Urinary bladder (tissue), 4 donors: Measurements from ENCODE around the gene PFDN2. TPM values are rescaled to one million over a fixed set of nuclear protein-coding genes. Genes with fewer than 3 reads are reported as not detected.
"Not testable (repeated sequence)": the region's sequence is repeated elsewhere in the genome, so short reads cannot be mapped to it uniquely, and the experiment has no call there.

ENCODE experiments used
- DNase-seq: peaks from one replicate; pipeline ENCODE4 v3.0.0-alpha.2; 2015; ENCODE audit errors: extremely low spot score
- H3K27ac ChIP-seq: one replicate; pipeline ENCODE4 v1.5.1; 2013; ENCODE audit warnings: low read depth, mild to moderate bottlenecking, moderate library complexity
- H3K36me3 ChIP-seq: one replicate; pipeline ENCODE4 v1.6.1; 2013; ENCODE audit warnings: mild to moderate bottlenecking, moderate library complexity; ENCODE audit not compliant: insufficient read depth
- H3K4me1 ChIP-seq: one replicate; pipeline ENCODE4 v1.6.1; 2013; ENCODE audit warnings: mild to moderate bottlenecking, moderate library complexity; ENCODE audit not compliant: insufficient read depth
- H3K4me3 ChIP-seq: one replicate; pipeline ENCODE4 v1.5.1; 2013; ENCODE audit warnings: low read depth, low read length
- whole genome bisulfite sequencing: extraction: QIAGEN DNeasy Blood & Tissue Kit; methylation state at CpG from one replicate; pipeline ENCODE4 v1.1.7; 2013; 5-methylcytosine and 5-hydroxymethylcytosine counted together
- polyA plus RNA-seq: library from polyadenylated mRNA; stranded (reverse); fragments of 200-250 nt; gene quantifications from one replicate; pipeline ENCODE4 v1.2.3, GENCODE V29; 2013
- total RNA-seq: library from RNA; depleted of rRNA; stranded (reverse); fragments of >200 nt; gene quantifications from one replicate; pipeline ENCODE4 v1.2.3, GENCODE V29; 2014
- donor health status: healthy with polysubstance abuse.
- donor health status: healthy.

Gene PFDN2
- total and polyA plus RNA-seq, 2 donors, result 9.8 to 108 TPM

DNA sequence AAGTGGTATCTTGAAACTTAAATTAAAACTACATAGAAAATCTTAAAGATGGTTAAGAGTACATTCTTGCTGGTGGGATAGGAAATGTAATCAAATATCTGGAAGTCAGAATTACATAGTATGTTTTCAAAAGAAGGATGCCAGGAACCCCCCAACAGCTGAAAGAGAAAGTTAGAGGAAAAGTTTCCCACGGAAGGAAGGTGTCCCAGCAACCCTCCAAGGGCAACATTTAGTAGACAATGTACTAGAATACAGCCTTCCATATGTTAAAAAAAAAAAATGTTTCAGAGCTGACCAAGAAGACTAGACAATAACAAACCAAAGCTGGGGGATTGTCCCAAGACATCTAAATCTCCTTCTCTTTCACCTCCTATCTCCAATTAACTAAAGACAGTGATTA, 12.4 kb upstream of the PFDN2 start:
- Histone ChIP-seq H3K27ac (no peak overlapping the region), H3K4me3 (no peak overlapping the region), H3K4me1 (no peaks in the 10 kb centered on the region), H3K36me3 (peaks cover 7% of the 10 kb centered on the region)
- 52% methylated on average over 1 of the region's 1 CpG for WGBS
- no peak for DNase-seq

DNA sequence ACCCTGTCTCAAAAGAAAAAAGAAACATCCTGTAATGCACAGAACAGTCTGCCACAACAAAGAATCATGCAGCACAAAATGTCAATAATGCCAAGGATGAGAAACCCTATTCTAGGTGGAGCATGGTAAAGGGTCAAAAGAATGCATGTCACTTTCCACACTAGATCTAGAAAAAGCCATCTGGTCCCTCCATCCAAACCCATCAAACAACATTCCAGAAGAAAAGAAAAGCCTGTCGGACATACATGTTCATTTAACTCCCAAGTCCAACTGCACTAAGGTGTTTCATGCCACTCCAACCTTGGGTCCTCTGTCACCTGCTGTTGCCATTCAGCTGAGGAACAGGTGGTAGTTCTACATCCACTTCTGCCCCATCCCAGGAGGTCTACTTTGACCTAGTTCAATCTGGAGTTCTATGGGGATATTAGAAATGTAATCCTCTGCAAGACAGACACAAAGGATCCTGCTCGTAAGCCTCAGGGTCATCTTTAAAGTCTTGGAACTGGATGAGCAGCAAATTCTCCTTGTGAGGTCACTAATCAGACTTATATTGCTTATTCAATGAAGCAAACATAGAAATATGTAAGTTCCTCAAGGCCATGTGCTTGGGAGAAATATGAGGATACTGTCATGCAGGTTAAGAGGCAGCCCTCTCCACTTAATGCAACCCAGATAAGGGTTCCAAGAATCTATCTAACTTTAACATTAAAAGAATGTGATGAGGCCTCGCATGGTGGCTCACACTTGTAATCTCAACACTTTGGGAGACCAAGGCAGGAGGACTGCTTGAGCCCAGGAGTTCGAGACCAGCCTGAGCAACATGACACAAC, 11.0 kb upstream of the PFDN2 start:
- peaks cover 7% of the 10 kb centered on the region for H3K36me3 ChIP-seq
- WGBS, result 95% methylated on average over 4 of the region's 4 CpGs
- no peak overlapping the region for H3K4me3 ChIP-seq
- H3K27ac ChIP-seq, result no peak overlapping the region
- H3K4me1 ChIP-seq, result no peaks in the 10 kb centered on the region
- DNase-seq, result no peak

DNA sequence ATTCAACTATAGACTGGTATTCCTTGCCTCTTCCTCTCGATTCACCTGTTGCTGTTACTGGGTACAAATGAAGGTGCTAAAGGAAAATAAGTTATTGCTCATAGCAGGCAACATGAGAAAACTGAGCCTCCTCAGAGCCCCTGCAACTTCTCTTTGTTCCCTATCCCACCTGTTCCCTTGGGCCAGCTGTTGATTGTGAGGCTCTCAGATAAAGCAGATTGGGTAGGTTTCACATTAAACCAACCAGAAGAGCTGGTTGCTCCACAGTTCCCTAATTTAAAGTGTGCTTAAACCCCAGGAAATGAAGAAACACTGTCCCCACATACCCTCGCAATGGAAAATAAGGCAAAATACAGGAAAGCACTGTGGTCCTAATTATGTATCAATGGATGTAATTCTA, 9.8 kb upstream of the PFDN2 start:
- H3K27ac ChIP-seq, result no peak overlapping the region
- H3K4me3 ChIP-seq, result no peak overlapping the region
- H3K4me1 ChIP-seq, result no peaks in the 10 kb centered on the region
- WGBS, result 94% methylated on average over 2 of the region's 2 CpGs
- H3K36me3 ChIP-seq, result peaks cover 7% of the 10 kb centered on the region
- no peak for DNase-seq

- no peaks in the 10 kb centered on the region for H3K4me1 ChIP-seq
- peaks cover 6% of the 10 kb centered on the region for H3K36me3 ChIP-seq
- DNase-seq, result no peak
- no peak overlapping the region for H3K27ac ChIP-seq
- no peak overlapping the region for H3K4me3 ChIP-seq
- 89% methylated on average over 6 of the region's 6 CpGs for WGBS
These were observed 5.1 kb upstream of the PFDN2 start for GRCh38 chr1:161122967-161123366.

DNA sequence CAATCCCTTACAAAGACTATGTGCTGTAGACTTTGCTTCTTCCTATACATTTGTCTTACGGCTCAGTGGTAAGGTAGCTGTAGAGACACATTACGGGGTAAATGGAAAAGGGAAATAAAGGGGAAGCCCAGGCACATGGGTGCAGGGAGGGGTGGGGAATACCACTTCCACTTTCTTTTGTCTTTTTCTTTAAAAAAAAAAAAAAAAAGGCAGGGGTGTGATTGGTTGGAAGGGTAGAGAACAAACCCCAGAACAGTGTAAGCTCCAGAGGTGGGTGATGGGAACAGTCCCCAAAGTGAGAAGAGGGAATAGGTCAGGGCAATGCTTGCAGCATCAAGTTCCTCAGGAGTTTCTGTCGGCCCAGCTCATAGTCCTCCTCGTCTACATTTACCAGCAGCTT, 4.0 kb upstream of the PFDN2 start:
- H3K4me3 ChIP-seq, result no peak overlapping the region
- H3K4me1 ChIP-seq, result no peaks in the 10 kb centered on the region
- no peak overlapping the region for H3K27ac ChIP-seq
- 82% methylated on average over 4 of the region's 4 CpGs for WGBS
- H3K36me3 ChIP-seq, result peaks cover 1% of the 10 kb centered on the region
- no peak for DNase-seq

- no peak overlapping the region for H3K4me3 ChIP-seq
- no peak overlapping the region for H3K27ac ChIP-seq
- no peaks in the 10 kb centered on the region for H3K4me1 ChIP-seq
- 84% methylated on average over 3 of the region's 3 CpGs for WGBS
- DNase-seq, result no peak
- peaks cover 1% of the 10 kb centered on the region for H3K36me3 ChIP-seq
These were observed 3.3 kb upstream of the PFDN2 start for GRCh38 chr1:161121042-161121650.

DNA sequence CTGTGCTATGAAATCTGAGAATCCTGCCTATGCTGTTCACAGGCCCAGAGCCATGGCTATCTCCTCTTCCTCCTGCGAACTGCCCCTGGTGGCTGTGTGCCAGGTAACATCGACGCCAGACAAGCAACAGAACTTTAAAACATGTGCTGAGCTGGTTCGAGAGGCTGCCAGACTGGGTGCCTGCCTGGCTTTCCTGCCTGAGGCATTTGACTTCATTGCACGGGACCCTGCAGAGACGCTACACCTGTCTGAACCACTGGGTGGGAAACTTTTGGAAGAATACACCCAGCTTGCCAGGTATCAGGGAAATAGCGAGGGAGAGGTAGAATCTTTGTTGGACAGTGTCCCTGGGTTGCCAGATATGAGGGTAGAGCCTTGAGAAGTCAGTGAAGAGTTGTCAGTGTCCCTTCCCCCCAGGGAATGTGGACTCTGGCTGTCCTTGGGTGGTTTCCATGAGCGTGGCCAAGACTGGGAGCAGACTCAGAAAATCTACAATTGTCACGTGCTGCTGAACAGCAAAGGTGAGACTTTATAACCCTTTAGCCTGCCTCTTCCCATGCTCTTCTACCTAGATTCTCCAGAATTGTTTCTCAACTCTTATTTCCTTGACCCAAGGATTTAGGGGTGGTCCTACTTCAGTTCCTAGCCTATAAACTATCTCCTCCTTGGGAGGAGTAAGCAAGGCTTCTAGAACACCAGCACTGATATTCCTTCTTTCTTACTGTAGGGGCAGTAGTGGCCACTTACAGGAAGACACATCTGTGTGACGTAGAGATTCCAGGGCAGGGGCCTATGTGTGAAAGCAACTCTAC, 1.5 kb upstream of the PFDN2 start:
- H3K36me3 ChIP-seq, result peaks cover 1% of the 10 kb centered on the region
- peak overlapping the region; percentile 64 for H3K4me3 ChIP-seq
- H3K4me1 ChIP-seq, result peaks cover 3% of the 10 kb centered on the region
- H3K27ac ChIP-seq, result peak overlapping the region; percentile 32
- no peak for DNase-seq
- WGBS, result 40% methylated on average over 10 of the region's 10 CpGs

GRCh38 chr1:161115961-161116360, 1.9 kb downstream of the PFDN2 start:
- H3K27ac ChIP-seq, H3K36me3 ChIP-seq, DNase-seq, H3K4me1 ChIP-seq, H3K4me3 ChIP-seq: not testable (repeated sequence)
- WGBS, result 93% methylated on average over 6 of the region's 6 CpGs

GRCh38 chr1:161115132-161115711, 2.6 kb downstream of the PFDN2 start:
- no peak overlapping the region for H3K27ac ChIP-seq
- no peak for DNase-seq
- H3K4me3 ChIP-seq, result no peak overlapping the region
- 91% methylated on average over 12 of the region's 12 CpGs for WGBS
- peaks cover 3% of the 10 kb centered on the region for H3K4me1 ChIP-seq
- H3K36me3 ChIP-seq, result no peaks in the 10 kb centered on the region

GRCh38 chr1:161114556-161114955, 3.3 kb downstream of the PFDN2 start:
- H3K4me1 ChIP-seq, result peaks cover 3% of the 10 kb centered on the region
- DNase-seq, result no peak
- H3K27ac ChIP-seq, result no peak overlapping the region
- 80% methylated on average over 2 of the region's 2 CpGs for WGBS
- H3K4me3 ChIP-seq, result no peak overlapping the region
- peaks cover 2% of the 10 kb centered on the region for H3K36me3 ChIP-seq

DNA sequence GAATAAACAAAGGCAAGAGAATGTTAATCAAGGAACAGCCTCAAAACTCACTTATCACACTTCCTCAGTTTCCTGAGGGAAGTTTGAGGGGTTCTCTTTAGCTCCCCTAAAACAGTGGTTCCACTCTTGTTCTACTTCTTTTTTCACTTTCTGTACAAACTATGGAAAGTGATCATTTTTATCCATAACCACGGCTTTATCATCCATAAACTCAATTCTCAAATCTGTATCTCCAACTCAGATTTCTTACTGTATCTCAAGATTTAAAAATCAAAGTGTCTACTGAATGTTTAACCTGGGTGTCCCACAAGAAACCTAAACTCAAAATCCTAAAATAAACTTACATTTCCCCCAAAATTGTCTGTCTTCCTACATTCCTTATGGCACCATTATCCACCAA, 3.9 kb downstream of the PFDN2 start:
- WGBS, result 90% methylated on average over 1 of the region's 1 CpG
- Histone ChIP-seq H3K4me3 (no peak overlapping the region), H3K27ac (no peak overlapping the region), H3K36me3 (peaks cover 3% of the 10 kb centered on the region), H3K4me1 (peaks cover 3% of the 10 kb centered on the region)
- DNase-seq, result no peak

DNA sequence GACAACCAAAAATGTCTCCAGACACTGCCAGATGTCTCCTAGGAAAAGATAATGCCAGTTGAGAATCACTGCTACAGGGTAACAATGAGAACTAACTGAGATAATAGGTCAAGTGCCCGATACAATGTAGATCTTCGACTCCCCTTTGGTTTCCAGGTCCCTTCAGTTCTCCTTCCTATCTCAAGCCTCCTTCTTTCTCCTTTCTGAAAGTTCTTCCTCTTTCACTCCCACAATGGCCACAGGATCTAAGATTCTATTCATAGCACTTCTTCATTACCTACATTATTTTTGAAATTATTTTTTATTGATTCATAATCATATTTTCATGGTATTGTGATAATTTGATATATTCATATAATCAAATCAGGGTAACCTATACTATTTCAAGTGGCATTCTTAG, 6.3 kb downstream of the PFDN2 start:
- no peak overlapping the region for H3K27ac ChIP-seq
- WGBS, result 94% methylated on average over 2 of the region's 2 CpGs

DNA sequence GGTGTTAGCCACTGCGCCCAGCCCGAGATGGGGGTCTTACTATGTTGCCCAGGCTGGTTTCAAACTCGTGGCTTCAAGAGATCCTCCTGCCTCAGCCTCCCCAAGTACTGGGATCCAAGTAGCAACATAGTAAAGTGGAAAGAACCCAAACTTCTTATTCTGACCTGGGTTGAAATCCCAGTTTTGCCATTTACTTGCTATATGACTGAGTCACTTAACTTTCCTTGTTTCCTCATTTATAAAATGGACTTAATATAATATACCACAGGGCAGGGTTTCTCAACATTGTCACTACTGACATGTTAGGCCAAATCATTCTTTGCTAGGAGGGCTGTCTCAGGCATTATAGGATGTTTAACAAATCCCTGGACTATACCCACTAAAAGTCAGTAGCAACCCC, 6.7 kb downstream of the PFDN2 start:
- peaks cover 3% of the 10 kb centered on the region for H3K4me1 ChIP-seq
- H3K36me3 ChIP-seq, result peaks cover 3% of the 10 kb centered on the region
- DNase-seq, result no peak
- H3K4me3 ChIP-seq, result no peak overlapping the region
- WGBS, result 97% methylated on average over 3 of the region's 3 CpGs
- no peak overlapping the region for H3K27ac ChIP-seq

More for the DNA sequence above, 6.3 kb downstream of the PFDN2 start:
- Histone ChIP-seq H3K4me1 (peaks cover 3% of the 10 kb centered on the region), H3K36me3 (peaks cover 3% of the 10 kb centered on the region), H3K4me3 (no peak overlapping the region)
- no peak for DNase-seq
